NCI-H510A (cell line): ENCODE measurements around the gene CLNK.

Experiments used
- DNase-seq: peaks from one replicate; lab custom pipeline; 2025; lab: John Stamatoyannopoulos, UW

CLNK gene

DNA sequence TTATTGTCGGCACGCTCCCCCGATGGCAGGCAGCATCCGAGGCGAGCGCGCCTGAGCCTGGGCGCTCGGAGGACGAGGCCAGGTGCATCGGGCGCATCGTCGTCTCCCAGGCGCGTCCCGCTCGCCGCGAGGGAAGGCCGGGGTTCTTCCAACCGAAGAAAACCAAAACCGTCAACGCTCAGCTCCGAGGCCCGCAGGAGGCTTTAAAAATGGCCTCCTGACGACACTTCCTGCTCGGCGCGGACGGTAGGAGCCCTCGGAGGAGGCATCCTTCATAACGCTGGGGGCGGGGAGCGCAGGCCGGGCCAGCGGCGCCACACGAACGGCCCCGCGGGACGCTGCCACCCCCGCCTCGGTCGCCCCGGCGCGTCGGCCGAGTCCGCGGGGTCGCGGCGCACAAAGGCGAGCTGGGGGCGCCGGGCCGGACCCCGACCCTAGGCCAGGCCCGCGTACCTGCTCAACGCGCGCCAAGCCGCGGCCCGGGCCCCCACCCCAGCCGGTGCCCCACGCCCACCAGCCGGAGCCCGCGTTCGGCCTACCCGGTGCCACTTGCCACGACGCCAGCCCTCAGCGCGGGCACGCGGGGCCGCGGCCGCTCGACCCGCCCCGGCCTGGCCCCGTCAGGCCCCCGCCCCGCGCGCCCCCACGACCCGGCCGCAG lies 227.8 kb downstream of the CLNK start:
- peak; percentile 13 for DNase-seq

DNA sequence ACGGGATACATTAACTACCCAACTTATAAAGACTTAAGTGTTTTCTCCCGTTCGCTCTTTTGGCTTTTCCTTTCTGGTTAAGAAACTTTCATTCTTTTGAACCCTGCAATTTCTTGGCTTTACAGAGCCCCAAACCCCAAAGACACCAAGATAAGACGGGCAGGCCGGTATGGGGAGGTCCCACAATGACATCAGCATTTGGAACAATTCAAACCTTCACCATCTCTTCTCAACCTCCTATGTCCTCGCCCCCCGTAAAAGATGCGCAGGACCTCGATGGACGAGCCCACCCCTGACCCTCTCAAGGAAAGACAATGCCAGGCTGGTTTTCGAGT lies 228.3 kb downstream of the CLNK start:
- DNase-seq, result no peak

DNA sequence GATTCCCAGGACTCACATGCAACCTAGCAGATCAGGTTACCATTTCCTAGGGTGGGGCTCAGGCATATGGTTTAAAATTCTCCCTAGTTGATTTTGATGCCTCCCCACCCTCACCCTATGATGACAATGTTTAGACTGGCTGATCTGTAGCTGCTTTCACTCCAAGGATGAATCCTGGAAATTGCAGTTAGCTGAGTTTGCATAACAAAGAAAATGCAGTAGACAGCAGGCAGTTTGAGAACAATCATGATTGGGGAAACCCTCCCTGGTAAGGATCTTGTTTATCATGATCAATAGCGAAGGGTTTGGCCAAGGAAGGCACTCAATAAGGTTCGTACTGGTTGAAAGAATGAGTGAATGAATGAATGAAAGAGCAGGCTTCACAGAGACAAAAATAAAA lies 229.4 kb downstream of the CLNK start:
- no peak for DNase-seq

DNA sequence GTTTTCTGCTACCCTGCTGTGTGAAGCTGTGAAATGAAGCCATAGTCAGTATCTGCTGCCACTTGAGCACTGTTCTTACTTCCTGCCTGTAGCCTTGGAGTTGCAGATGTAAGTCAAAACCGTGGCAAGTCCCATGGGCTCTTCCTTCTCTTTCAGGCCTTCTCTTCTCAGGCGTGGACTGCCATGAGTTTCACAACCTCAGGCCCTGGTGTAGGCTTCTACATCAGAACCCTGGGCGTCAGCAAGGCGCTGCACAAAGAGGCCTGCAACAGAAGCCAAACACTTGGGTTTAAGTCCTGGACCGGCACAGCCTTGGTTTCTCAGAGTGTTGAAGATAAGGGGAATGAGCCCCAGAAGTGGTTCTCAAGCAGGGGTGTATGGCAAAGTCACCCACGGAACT lies 229.8 kb downstream of the CLNK start:
- DNase-seq, result no peak

DNA sequence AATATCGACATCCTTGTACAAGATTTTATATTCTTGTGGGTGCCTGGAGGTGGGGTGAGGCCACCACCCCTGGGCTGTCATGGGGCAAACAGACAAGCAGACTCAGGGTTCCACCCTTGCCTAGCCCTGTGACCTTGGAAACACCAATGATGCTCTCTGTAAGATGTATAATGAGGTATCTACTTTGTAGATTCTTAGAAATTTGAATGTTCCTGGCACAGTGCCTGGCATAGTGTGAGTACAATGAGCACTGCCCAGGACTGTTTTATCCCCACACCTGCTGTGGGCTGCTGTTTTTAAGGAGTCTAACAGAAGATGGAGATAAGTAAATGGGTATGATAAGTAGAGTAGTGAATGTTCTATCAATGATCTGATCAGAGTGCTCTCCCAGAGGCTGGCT lies 230.4 kb downstream of the CLNK start:
- no peak for DNase-seq

DNA sequence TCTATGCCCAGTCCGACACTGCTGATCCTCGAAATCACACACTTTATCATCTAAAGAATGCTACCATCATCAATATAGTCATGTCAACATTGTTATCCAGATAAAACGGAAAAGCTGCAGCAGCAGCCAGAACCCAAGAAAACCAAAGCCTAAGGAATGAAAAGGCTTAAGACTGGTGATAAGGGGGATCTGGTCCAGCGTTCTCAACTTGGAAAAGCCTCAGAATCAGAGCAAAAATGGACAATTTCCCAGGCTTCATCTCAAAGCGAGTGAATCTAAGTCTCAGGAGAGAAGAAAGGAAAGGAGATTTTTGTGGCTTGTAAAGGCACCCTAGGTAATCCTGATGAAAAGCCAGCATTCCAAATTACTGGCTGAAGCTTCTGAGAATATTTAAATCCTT lies 235.6 kb downstream of the CLNK start:
- no peak for DNase-seq

DNA sequence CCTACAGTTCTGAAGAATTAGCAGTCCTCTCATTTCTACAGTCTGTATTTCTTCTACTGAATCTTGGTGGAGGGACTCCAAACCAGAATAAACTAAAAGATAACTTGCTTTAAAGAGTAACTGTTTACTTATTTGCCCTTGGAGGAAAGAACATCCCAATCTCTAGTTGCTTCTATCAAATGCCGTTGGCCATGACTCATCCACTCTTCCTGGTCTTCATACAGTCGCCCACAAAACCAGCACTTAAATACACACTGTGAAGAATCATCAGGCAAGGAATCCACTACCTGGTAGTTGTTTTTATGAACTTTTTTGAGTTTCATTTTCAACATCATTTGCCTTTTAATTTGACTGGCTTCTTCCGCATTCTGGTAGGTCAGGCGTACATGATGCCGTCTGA lies 241.6 kb downstream of the CLNK start:
- no peak for DNase-seq

DNA sequence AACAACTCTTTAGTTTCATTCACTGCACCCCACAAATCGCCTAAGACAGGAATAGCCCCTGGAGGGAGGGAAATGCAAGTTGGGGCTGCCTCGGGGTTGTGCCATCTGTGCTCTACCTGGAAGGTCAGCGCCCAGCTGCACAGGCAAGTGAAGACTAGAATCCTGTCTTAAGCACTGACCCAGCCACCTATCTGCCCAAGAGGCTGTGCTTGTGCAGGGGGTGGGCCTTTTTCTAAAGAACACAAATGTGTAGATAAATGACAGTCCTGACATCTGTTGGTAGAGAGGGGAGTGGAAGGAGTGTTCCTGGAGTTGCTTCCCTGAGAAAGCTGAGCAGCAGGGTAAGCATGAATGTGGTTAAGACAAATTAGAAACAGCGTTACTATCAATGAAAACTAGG lies 243.1 kb downstream of the CLNK start:
- no peak for DNase-seq

DNA sequence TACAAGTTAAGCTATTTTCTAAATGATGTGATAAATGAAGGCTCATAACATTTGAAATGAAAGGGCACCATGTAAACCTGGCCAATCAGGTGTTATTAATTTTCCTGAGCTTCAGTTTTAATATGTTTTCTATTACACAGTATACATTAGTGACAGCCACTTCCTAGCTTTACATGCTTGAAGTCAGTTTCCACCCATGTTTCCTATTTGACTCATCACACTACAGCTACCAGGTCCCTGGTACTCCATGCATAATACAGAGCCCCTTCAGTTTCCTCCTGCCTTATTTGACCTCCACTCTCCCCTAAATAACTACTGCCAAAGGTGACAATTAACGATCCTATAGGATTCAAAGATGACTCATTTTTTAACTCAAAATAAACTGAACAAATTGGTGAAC lies 245.6 kb downstream of the CLNK start:
- no peak for DNase-seq

DNA sequence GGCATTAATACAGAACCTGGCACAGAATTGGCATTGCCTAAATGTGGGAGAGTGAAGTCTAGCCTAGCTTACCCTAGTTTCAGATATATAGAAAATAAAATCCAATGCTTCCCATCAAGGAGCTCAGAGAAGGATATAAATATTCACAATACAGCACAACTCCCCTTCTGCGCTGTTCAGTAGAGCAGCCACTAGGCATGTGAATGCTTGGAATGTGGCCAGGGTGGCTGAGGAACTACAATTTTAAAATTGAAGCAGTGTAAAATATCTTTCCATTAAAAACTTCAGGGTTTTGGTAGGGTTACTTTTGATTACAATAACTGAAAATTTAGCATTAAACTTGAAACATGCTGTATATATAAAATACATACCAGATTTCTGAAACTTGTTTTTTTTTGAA lies 246.8 kb downstream of the CLNK start:
- DNase-seq, result no peak
